NCI-H2196 (cell line): ENCODE measurements around the gene PAOX.
A peak's percentile ranks its signal among the peaks of the same experiment; 100 is the strongest.
"Not testable (repeated sequence)": the region's sequence is repeated elsewhere in the genome, so short reads cannot be mapped to it uniquely, and the experiment has no call there.

Experiments
- DNase-seq: peaks from one replicate; lab custom pipeline; 2025; ENCODE audit not compliant: unreplicated experiment; lab: John Stamatoyannopoulos, UW

Gene PAOX

GRCh38 chr10:133362846-133363245, 16.2 kb upstream of the PAOX start:
- DNase-seq: no peak

GRCh38 chr10:133364645-133365431, 14.2 kb upstream of the PAOX start:
- DNase-seq: no peak

- DNase-seq: no peak
These were observed 13.5 kb upstream of the PAOX start for GRCh38 chr10:133365461-133366129.

- no peak for DNase-seq
These were observed 13.0 kb upstream of the PAOX start for GRCh38 chr10:133366130-133366478.

GRCh38 chr10:133366751-133367150, 12.3 kb upstream of the PAOX start:
- no peak for DNase-seq

GRCh38 chr10:133367461-133367860, 11.6 kb upstream of the PAOX start:
- not testable (repeated sequence) for DNase-seq

GRCh38 chr10:133368153-133368552, 10.9 kb upstream of the PAOX start:
- no peak for DNase-seq

- no peak for DNase-seq
These were observed 8.9 kb upstream of the PAOX start for GRCh38 chr10:133370030-133370786.

GRCh38 chr10:133372507-133372906, 6.6 kb upstream of the PAOX start:
- no peak for DNase-seq

GRCh38 chr10:133373174-133374090, 5.6 kb upstream of the PAOX start, which contains the start of gene ECHS1:
ECHS1 (minus strand) TSS chr10:133373354; CDS start chr10:133373333, 21 bp downstream.
- DNase-seq: peak; percentile 79

- DNase-seq: no peak
These were observed 3.5 kb upstream of the PAOX start for GRCh38 chr10:133375357-133376115.

GRCh38 chr10:133376183-133376582, 2.9 kb upstream of the PAOX start:
- not testable (repeated sequence) for DNase-seq

- no peak for DNase-seq
These were observed 1.8 kb upstream of the PAOX start for GRCh38 chr10:133377025-133377817.

GRCh38 chr10:133377818-133378250, 1.2 kb upstream of the PAOX start:
- no peak for DNase-seq

GRCh38 chr10:133378251-133379096, 588 bp upstream of the PAOX start:
- DNase-seq: peak; percentile 17

GRCh38 chr10:133379801-133380666, 972 bp downstream of the PAOX start:
- DNase-seq: no peak

GRCh38 chr10:133381036-133381435, 2.0 kb downstream of the PAOX start:
- DNase-seq: no peak
